ENCODE data around the gene DENND4A.

- TF ChIP-seq, protein P1, sequence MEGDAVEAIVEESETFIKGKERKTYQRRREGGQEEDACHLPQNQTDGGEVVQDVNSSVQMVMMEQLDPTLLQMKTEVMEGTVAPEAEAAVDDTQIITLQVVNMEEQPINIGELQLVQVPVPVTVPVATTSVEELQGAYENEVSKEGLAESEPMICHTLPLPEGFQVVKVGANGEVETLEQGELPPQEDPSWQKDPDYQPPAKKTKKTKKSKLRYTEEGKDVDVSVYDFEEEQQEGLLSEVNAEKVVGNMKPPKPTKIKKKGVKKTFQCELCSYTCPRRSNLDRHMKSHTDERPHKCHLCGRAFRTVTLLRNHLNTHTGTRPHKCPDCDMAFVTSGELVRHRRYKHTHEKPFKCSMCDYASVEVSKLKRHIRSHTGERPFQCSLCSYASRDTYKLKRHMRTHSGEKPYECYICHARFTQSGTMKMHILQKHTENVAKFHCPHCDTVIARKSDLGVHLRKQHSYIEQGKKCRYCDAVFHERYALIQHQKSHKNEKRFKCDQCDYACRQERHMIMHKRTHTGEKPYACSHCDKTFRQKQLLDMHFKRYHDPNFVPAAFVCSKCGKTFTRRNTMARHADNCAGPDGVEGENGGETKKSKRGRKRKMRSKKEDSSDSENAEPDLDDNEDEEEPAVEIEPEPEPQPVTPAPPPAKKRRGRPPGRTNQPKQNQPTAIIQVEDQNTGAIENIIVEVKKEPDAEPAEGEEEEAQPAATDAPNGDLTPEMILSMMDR (conservative IDR thresholded peaks at IDR 0.05; ENCODE audit: low read depth, low read length), result no peak
- TF ChIP-seq EZH2 (IDR thresholded peaks at IDR 0.05; ENCODE audit: borderline replicate concordance, low read depth, low read length, poor library complexity, severe bottlenecking), result no peak
These were observed 1.3 kb downstream of the DENND4A start for GRCh38 chr15:65790694-65791334.

All from A673 (cell line).